Endothelial cell of umbilical vein (primary cell): ENCODE data around the gene CHMP1A. TPM values are rescaled to one million over a fixed set of nuclear protein-coding genes. Genes with fewer than 3 reads are reported as not detected.

Experiments used
- BruUV-seq: library from RNA; stranded (reverse); fragments of 400-500 nt; replicated peaks from 2 replicates; lab custom pipeline; 2021; lab: Mats Ljungman, UMichigan
- CTCF ChIA-PET: fragments of 300-600, 350-600 bp; sonication (Branson Sonifier 250); formaldehyde crosslinking; loops from one replicate; lab custom pipeline; 2021; ENCODE audit warnings: antibody characterized with exemption, inconsistent platforms; lab: Charles Lee
- POLR2A ChIA-PET: fragments of 300-600, 350-600 bp; sonication (Branson Sonifier 250); formaldehyde crosslinking; loops from one replicate; lab custom pipeline; 2021; ENCODE audit warnings: antibody characterized with exemption, inconsistent platforms; lab: Charles Lee
- DNase-seq: peaks from one replicate; pipeline ENCODE4 v3.0.0-alpha.2; 2011; ENCODE audit warnings: low read depth, low spot score
- FAIRE-seq: peaks from 2 replicates; lab custom pipeline; 2011; peaks lifted over from hg19 to GRCh38; lab: Jason Lieb, UNC
- H2AFZ ChIP-seq: 2 replicates; pipeline ENCODE4 v1.6.0; 2012; ENCODE audit warnings: low read depth, low read length, control low read depth, inconsistent platforms
- H3K27ac ChIP-seq: 2 replicates; pipeline ENCODE4 v1.5.1; 2011; ENCODE audit warnings: low read depth, mild to moderate bottlenecking, control low read depth, low read length, moderate library complexity; ENCODE audit not compliant: insufficient read depth
- H3K27me3 ChIP-seq, 2 experiments: 2 replicates each; pipeline versions ENCODE4 v1.6.0 to v1.6.1; 2011; ENCODE audit warnings: low read length in 2 of 2, mixed read lengths in 1 of 2; ENCODE audit not compliant: control insufficient read depth in 2 of 2, insufficient read depth in 2 of 2
- H3K36me3 ChIP-seq, 2 experiments: 2 replicates in 1 of 2; 3 replicates in 1 of 2; pipeline ENCODE4 v1.5.1; 2011; ENCODE audit warnings: low read length in 2 of 2, mild to moderate bottlenecking in 1 of 2, moderate library complexity in 1 of 2; ENCODE audit not compliant: control insufficient read depth in 2 of 2, insufficient read depth in 2 of 2; ENCODE audit errors: extremely low read depth in 1 of 2
- H3K4me1 ChIP-seq: 3 replicates; pipeline ENCODE4 v1.5.1; 2011; ENCODE audit warnings: mild to moderate bottlenecking, low read length; ENCODE audit not compliant: control insufficient read depth, insufficient read depth; ENCODE audit errors: extremely low read depth
- H3K4me2 ChIP-seq: 2 replicates; pipeline ENCODE4 v1.6.1; 2011; ENCODE audit warnings: low read length, control low read depth, mixed read lengths; ENCODE audit not compliant: insufficient read depth
- H3K4me3 ChIP-seq, 3 experiments: fragments of 200-600 bp in 1 of 3; sonication (generic), shearing (Covaris generic) in 1 of 3; replicated peaks in 1 of 3; 2 replicates each; pipeline ENCODE4 v1.5.1; 2011 to 2016; ENCODE audit warnings: control low read depth in 3 of 3, low read length in 3 of 3, mild to moderate bottlenecking in 2 of 3, inconsistent platforms in 1 of 3, low read depth in 1 of 3, moderate library complexity in 1 of 3; ENCODE audit not compliant: insufficient read depth in 1 of 3
- H3K79me2 ChIP-seq: 2 replicates; pipeline ENCODE4 v1.6.0; 2012; ENCODE audit warnings: low read length, inconsistent platforms; ENCODE audit not compliant: control insufficient read depth, insufficient read depth
- H3K9ac ChIP-seq: replicated peaks from 2 replicates; pipeline ENCODE3; 2011; ENCODE audit warnings: low read length, control low read depth; ENCODE audit not compliant: insufficient read depth; ENCODE audit errors: extremely low read depth
- H3K9me1 ChIP-seq: replicated peaks from 3 replicates; pipeline ENCODE4 v1.6.0; 2011; ENCODE audit warnings: mild to moderate bottlenecking, low read length; ENCODE audit not compliant: control insufficient read depth, insufficient read depth; ENCODE audit errors: extremely low read depth
- H3K9me3 ChIP-seq: replicated peaks from 2 replicates; pipeline ENCODE4 v1.5.1; 2012; ENCODE audit warnings: low read length, inconsistent platforms; ENCODE audit not compliant: control insufficient read depth, insufficient read depth
- H4K20me1 ChIP-seq: replicated peaks from 2 replicates; pipeline ENCODE3; 2011; ENCODE audit warnings: mild to moderate bottlenecking, low read length; ENCODE audit not compliant: control insufficient read depth, insufficient read depth; ENCODE audit errors: extremely low read depth
- EZH2 ChIP-seq: IDR thresholded peaks from 2 replicates; pipeline ENCODE4 v1.6.1; 2012; ENCODE audit warnings: borderline replicate concordance, low read depth, mild to moderate bottlenecking, moderate library complexity, low read length, inconsistent platforms; ENCODE audit not compliant: severe bottlenecking
- FOS ChIP-seq: IDR thresholded peaks from 2 replicates; pipeline ENCODE4 v1.6.1; 2011; ENCODE audit warnings: mild to moderate bottlenecking, low read length, moderate library complexity, borderline replicate concordance; ENCODE audit not compliant: insufficient read depth
- GATA2 ChIP-seq: IDR thresholded peaks from 2 replicates; pipeline ENCODE4 v1.7.0; 2011; ENCODE audit warnings: low read depth, mild to moderate bottlenecking, moderate library complexity, mixed read lengths, low read length; ENCODE audit not compliant: insufficient read length, insufficient read depth
- JUN ChIP-seq: IDR thresholded peaks from 2 replicates; pipeline ENCODE4 v1.6.1; 2011; ENCODE audit warnings: borderline replicate concordance, low read depth; ENCODE audit not compliant: insufficient read length, insufficient read depth
- MYC ChIP-seq: IDR thresholded peaks from one replicate; pipeline ENCODE4 v1.6.1; 2011; ENCODE audit warnings: mild to moderate bottlenecking, low read depth, low read length
- POLR2A ChIP-seq: IDR thresholded peaks from 2 replicates; pipeline ENCODE4 v1.6.1; 2012; ENCODE audit warnings: low read depth, mild to moderate bottlenecking, control low read depth, low read length
- POLR2AphosphoS5 ChIP-seq: IDR thresholded peaks from 2 replicates; pipeline ENCODE4 v1.6.1; 2012; ENCODE audit warnings: low read depth, mild to moderate bottlenecking, control low read depth, low read length, moderate library complexity; ENCODE audit not compliant: insufficient read depth
- dilution Hi-C: fragments of 300-500 bp; cut with MboI; formaldehyde crosslinking; loops from one replicate; pipeline ENCODE4 v1.15.0; 2019; ENCODE audit warnings: low sequenced_read_pairs; ENCODE audit not compliant: extremely low pct_ligation_motif_present
- intact Hi-C: fragments of 100-400 bp; cut with micrococcal nuclease; formaldehyde crosslinking; loops from one replicate; pipeline ENCODE4 v1.10.0; 2022
- polyA plus RNA-seq, 4 experiments: library from polyadenylated mRNA; depleted of rRNA in 3 of 4; stranded (reverse) in 3 of 4; unstranded in 1 of 4; fragments of >200 nt; gene quantifications; 2 replicates each; pipeline versions ENCODE4 v1.2.1 to v1.2.3, GENCODE V29; 2011 to 2012; ENCODE audit warnings: missing spikeins in 1 of 4
- total RNA-seq: library from RNA; stranded (reverse); gene quantifications from 2 replicates; pipeline ENCODE4 v1.2.3, GENCODE V29; 2021
- TF ChIP-seq, protein P1 (sequence below): IDR thresholded peaks from 2 replicates; pipeline ENCODE4 v1.6.1; 2011; ENCODE audit not compliant: insufficient read depth, insufficient read length
- TF ChIP-seq, protein P2 (sequence below), 2 donors: IDR thresholded peaks; 1 replicate in 1 of 2; 2 replicates in 1 of 2; pipeline ENCODE4 v1.5.1; 2011; ENCODE audit warnings: low read length in 2 of 2, mild to moderate bottlenecking in 2 of 2, moderate library complexity in 2 of 2, control low read depth in 1 of 2, inconsistent platforms in 1 of 2, low read depth in 1 of 2; ENCODE audit not compliant: insufficient read depth in 1 of 2; ENCODE audit errors: extremely low read depth in 1 of 2

CHMP1A gene
- total and polyA plus RNA-seq, 2 donors (not counting 3 experiments of a cell fraction or from before 2014, with no cell fraction given): 83.9 to 101 TPM

DNA sequence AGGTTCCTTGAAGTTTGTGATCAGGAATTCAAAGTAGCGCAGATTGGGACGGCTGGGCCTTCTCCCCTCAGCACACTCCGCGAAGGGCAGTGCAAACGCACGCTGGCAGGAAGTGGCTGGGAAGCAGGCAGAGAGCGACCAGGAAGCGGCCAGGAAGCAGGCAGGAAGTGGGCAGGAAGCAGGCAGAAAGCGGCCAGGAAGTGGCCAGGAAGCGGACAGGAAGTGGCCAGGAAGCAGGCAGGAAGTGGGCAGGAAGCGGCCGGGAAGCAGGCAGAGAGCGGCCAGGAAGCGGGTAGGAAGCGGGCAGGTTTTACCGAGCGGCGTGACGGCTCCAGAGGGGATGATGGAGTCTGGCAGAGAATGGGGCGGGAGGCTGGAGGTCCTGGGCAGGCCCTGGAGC, 40.9 kb downstream of the CHMP1A start:
- H3K9me1 ChIP-seq: no peaks in the 10 kb centered on the region
- H3K9ac ChIP-seq: no peak overlapping the region
- no peak for DNase-seq
- H4K20me1 ChIP-seq: no peaks in the 10 kb centered on the region
- peaks cover 2% of the 10 kb centered on the region for H3K4me1 ChIP-seq
- CTCF ChIA-PET: interaction anchor here (1.2 to 1.5 kb wide), 2 partner anchors 12 to 25 kb away, joined by 3 to 4 read pairs; no protein-coding TSS in a partner anchor
- H3K27me3 ChIP-seq: no peaks in the 10 kb centered on the region
- no peak for FAIRE-seq
- no TSS peak for BruUV-seq
- POLR2A ChIA-PET: no interaction called here
- no peaks in the 10 kb centered on the region for H3K9me3 ChIP-seq
- H3K4me3 ChIP-seq: no peak overlapping the region
- no peaks in the 10 kb centered on the region for H3K36me3 ChIP-seq
- no peak overlapping the region for H3K4me2 ChIP-seq
- no peak overlapping the region for H3K27ac ChIP-seq
- TF ChIP-seq MYC (no peak), POLR2AphosphoS5 (no peak), EZH2 (no peak), JUN (no peak), GATA2 (no peak), FOS (no peak), POLR2A (no peak)
- TF ChIP-seq, protein P1, sequence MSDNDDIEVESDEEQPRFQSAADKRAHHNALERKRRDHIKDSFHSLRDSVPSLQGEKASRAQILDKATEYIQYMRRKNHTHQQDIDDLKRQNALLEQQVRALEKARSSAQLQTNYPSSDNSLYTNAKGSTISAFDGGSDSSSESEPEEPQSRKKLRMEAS: no peak
- TF ChIP-seq, protein P2, sequence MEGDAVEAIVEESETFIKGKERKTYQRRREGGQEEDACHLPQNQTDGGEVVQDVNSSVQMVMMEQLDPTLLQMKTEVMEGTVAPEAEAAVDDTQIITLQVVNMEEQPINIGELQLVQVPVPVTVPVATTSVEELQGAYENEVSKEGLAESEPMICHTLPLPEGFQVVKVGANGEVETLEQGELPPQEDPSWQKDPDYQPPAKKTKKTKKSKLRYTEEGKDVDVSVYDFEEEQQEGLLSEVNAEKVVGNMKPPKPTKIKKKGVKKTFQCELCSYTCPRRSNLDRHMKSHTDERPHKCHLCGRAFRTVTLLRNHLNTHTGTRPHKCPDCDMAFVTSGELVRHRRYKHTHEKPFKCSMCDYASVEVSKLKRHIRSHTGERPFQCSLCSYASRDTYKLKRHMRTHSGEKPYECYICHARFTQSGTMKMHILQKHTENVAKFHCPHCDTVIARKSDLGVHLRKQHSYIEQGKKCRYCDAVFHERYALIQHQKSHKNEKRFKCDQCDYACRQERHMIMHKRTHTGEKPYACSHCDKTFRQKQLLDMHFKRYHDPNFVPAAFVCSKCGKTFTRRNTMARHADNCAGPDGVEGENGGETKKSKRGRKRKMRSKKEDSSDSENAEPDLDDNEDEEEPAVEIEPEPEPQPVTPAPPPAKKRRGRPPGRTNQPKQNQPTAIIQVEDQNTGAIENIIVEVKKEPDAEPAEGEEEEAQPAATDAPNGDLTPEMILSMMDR (IDR thresholded peaks at IDR 0.05; ENCODE audit: extremely low read depth in 1 of 2, insufficient read depth in 1 of 2, low read depth in 1 of 2, low read length in 2 of 2): no peak
- H3K79me2 ChIP-seq: no peaks in the 10 kb centered on the region
- intact Hi-C loops: no loop called here
- dilution Hi-C loops: no loop called here
- no peak overlapping the region for H2AFZ ChIP-seq
